ENCODE measurements around the gene PRDX5.
A peak's percentile ranks its signal among the peaks of the same experiment; 100 is the strongest.

The PRDX5 gene

GRCh38 chr11:64339754-64340408 lies 22.0 kb downstream of the PRDX5 start, which contains the start of gene CCDC88B:
CCDC88B (plus strand) TSS chr11:64340204; CDS start chr11:64340267, 63 bp downstream.
- Histone ChIP-seq H3K4me2 (ENCODE audit: low read depth, low read length, poor library complexity, severe bottlenecking) (peak within 1 kb of the TSS; percentile 82), H3F3A (ENCODE audit: low read depth) (no peaks in the 10 kb centered on the region), H3K9me3 (ENCODE audit: insufficient read depth, low read depth, low read length) (no peaks in the 10 kb centered on the region), H3K9me2 (replicated peaks; ENCODE audit: low read depth, low read length) (no peaks in the 10 kb centered on the region), H3K9ac (ENCODE audit: low read depth, low read length, poor library complexity, severe bottlenecking) (peak within 1 kb of the TSS; percentile 86), H2AFZ (ENCODE audit: low read length) (peak within 1 kb of the TSS; percentile 74), H3K4me1 (ENCODE audit: insufficient read depth, low read length, poor library complexity, severe bottlenecking) (peaks cover 13% of the 10 kb centered on the region), H4K20me1 (ENCODE audit: insufficient read depth, low read length, poor library complexity, severe bottlenecking) (peaks cover 22% of the 10 kb centered on the region), H3K79me2 (ENCODE audit: insufficient read depth, low read length) (peaks cover 21% of the 10 kb centered on the region; the same call in 1 of the 2 replicates), H3K36me3 (ENCODE audit: insufficient read depth, low read length) (no peaks in the 10 kb centered on the region), H3K27me3 (ENCODE audit: insufficient read depth, low read length, poor library complexity, severe bottlenecking) (no peaks in the 10 kb centered on the region), H3K4me3 (ENCODE audit: low read length, poor library complexity, severe bottlenecking) (peak within 1 kb of the TSS; percentile 92)
- TF ChIP-seq CTCF (conservative IDR thresholded peaks at IDR 0.05; ENCODE audit: low read length) (no peak), EZH2phosphoT487 (IDR thresholded peaks at IDR 0.05; ENCODE audit: borderline replicate concordance) (no peak)

GRCh38 chr11:64340671-64341335 lies 22.9 kb downstream of the PRDX5 start:
- Histone ChIP-seq H3K27me3 (ENCODE audit: insufficient read depth, low read length, poor library complexity, severe bottlenecking) (no peaks in the 10 kb centered on the region), H3K4me2 (ENCODE audit: low read depth, low read length, poor library complexity, severe bottlenecking) (peak overlapping the region; percentile 82), H3K9me2 (replicated peaks; ENCODE audit: low read depth, low read length) (no peaks in the 10 kb centered on the region), H3K9me3 (ENCODE audit: insufficient read depth, low read depth, low read length) (no peaks in the 10 kb centered on the region), H3F3A (ENCODE audit: low read depth) (no peaks in the 10 kb centered on the region), H2AFZ (ENCODE audit: low read length) (peak overlapping the region; percentile 74), H3K9ac (ENCODE audit: low read depth, low read length, poor library complexity, severe bottlenecking) (peak overlapping the region; percentile 86), H3K4me1 (ENCODE audit: insufficient read depth, low read length, poor library complexity, severe bottlenecking) (peaks cover 13% of the 10 kb centered on the region), H4K20me1 (ENCODE audit: insufficient read depth, low read length, poor library complexity, severe bottlenecking) (peaks cover 22% of the 10 kb centered on the region), H3K4me3 (ENCODE audit: low read length, poor library complexity, severe bottlenecking) (peak overlapping the region; percentile 92), H3K79me2 (ENCODE audit: insufficient read depth, low read length) (peaks cover 21% of the 10 kb centered on the region; the same call in 1 of the 2 replicates), H3K36me3 (ENCODE audit: insufficient read depth, low read length) (no peaks in the 10 kb centered on the region; the same call in 1 of the 2 replicates)
- peak; percentile 38 for TF ChIP-seq CTCF (conservative IDR thresholded peaks at IDR 0.05; ENCODE audit: low read length)
- TF ChIP-seq EZH2phosphoT487 (IDR thresholded peaks at IDR 0.05; ENCODE audit: borderline replicate concordance), result no peak

DNA sequence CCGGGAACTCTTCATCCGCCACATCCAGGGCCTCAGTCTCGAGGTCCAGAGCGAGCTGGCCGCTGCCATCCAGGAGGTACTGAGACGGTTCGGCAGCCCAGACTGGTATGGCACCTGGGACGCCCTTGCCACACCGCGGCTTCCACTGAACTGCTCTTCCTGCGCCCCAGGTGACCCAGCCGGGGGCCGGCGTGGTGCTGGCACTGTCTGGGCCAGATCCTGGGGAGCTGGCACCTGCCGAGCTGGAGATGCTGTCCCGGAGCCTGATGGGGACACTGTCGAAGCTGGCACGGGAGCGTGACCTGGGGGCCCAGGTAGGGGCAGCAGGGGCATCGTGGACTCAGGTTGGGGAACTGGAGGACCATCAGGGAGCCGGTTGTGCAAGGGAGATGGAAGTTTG lies 23.5 kb downstream of the PRDX5 start:
- TF ChIP-seq EZH2phosphoT487 (IDR thresholded peaks at IDR 0.05; ENCODE audit: borderline replicate concordance) (no peak), CTCF (conservative IDR thresholded peaks at IDR 0.05; ENCODE audit: low read length) (no peak)
- Histone ChIP-seq H3K9ac (ENCODE audit: low read depth, low read length, poor library complexity, severe bottlenecking) (no peak overlapping the region), H3K27me3 (ENCODE audit: insufficient read depth, low read length, poor library complexity, severe bottlenecking) (no peaks in the 10 kb centered on the region), H3K79me2 (ENCODE audit: insufficient read depth, low read length) (peaks cover 21% of the 10 kb centered on the region; the same call in 1 of the 2 replicates), H4K20me1 (ENCODE audit: insufficient read depth, low read length, poor library complexity, severe bottlenecking) (peaks cover 22% of the 10 kb centered on the region), H3F3A (ENCODE audit: low read depth) (no peaks in the 10 kb centered on the region), H3K4me1 (ENCODE audit: insufficient read depth, low read length, poor library complexity, severe bottlenecking) (peaks cover 13% of the 10 kb centered on the region), H2AFZ (ENCODE audit: low read length) (no peak overlapping the region), H3K4me2 (ENCODE audit: low read depth, low read length, poor library complexity, severe bottlenecking) (peak overlapping the region; percentile 82), H3K9me3 (ENCODE audit: insufficient read depth, low read depth, low read length) (no peaks in the 10 kb centered on the region), H3K36me3 (ENCODE audit: insufficient read depth, low read length) (no peaks in the 10 kb centered on the region; the same call in 1 of the 2 replicates), H3K4me3 (ENCODE audit: low read length, poor library complexity, severe bottlenecking) (peak overlapping the region; percentile 92), H3K9me2 (replicated peaks; ENCODE audit: low read depth, low read length) (no peaks in the 10 kb centered on the region)
